NCI-H2227 (cell line): ENCODE results near the gene PLXNB2.
"Not testable (repeated sequence)": the region's sequence is repeated elsewhere in the genome, so short reads cannot be mapped to it uniquely, and the experiment has no call there.

Experiments used
- DNase-seq: peaks from one replicate; lab custom pipeline; 2025; ENCODE audit not compliant: unreplicated experiment; lab: John Stamatoyannopoulos, UW

The PLXNB2 gene

DNA sequence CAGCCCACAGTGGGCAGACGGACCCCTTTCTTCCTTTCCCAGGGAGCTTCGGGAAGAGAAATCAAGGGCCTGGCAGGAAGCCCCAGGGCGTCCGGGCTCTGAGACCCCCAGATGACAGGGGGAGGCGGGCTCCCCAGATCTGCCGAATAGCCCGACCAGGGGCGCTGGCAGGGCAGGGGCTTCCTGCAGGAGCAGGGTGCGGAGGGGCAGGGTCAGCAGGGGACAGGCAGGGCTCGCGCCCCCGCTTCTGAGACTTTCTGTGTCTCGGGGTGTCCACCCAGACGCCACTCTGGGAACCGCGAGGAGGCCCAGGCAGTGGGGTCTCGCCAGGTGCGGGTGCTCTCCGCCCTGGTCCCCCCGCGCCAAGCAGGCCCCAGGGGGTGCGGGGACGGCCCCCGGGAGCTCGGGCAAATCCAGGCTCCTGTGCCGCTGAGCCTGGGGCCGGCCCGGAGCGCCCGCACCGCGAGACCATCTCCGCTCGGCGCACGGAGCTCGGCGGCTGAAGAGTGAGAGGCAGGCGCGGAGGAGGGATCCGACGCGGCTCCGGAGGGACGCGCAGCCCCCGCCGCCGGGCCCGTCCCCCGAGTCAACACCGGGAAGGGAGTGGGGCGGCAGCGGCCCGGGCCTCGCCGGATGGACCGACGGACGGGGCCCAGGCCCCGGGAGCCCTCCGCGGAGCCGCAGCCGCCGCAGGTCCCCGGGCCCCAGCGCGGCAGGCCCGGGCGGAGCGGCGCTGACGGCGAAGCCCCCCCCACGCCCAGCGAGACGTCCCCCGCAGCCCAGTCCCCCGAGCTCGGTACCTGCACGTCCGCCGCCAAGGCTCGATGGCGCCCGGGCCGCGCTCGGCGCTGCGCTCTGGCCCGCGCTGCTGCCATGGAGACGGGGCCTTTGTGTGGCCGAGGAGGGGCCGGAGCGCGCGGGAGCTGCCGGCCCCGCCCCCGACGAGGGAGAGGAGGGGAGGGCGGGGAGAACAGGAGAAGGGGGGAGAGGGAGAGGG is at the start of gene PLXNB2:
PLXNB2 (minus strand) TSS at position 894 of the 997 bp plus-strand sequence. CDS start 17,062 bp downstream, outside the sequence.
- DNase-seq: peak; percentile 80

- no peak for DNase-seq
These were observed 49.8 kb upstream of the PLXNB2 start for GRCh38 chr22:50357222-50357621.

GRCh38 chr22:50356186-50356585 is 48.7 kb upstream of the PLXNB2 start:
- no peak for DNase-seq

GRCh38 chr22:50348058-50348457 is 40.6 kb upstream of the PLXNB2 start:
- no peak for DNase-seq

DNA sequence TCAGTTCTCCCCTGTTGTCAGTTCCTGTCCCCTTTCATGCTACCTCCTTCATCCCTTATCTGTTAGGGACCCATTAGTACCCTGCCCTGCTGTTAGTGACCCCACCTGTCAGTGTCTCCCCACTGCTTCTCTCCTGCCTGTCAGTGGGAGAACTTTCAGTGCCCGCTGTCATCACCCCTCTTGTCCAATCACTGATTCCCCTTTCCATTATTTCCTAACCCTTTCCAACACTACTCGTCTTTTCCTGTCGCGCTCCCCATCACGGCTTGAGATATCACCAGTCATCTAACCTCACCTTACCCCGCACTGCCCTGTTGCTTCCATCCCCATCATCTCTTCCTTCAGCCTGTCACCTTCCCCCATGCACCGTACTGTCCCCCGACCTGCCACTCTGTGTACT is 39.7 kb upstream of the PLXNB2 start:
- DNase-seq: no peak

DNA sequence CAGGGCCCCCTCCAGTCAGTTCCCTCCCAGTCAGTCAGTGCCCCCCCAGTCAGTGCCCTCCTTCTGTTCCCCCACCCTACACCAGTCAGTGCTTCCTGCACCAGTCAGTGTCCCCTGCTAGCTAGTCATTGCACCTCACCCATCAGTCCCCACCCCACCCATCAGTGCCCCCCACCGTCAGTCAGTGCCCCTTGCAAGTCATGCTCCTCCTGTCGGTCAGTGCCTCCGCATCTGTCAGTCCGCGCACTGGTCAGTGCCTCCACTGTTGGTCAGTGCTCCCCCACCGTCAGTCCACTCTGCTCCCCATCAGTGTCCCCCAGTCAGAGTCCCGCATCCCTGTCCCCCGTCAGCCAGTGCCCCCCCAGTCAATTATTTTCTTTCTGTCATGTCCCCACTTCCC is 39.0 kb upstream of the PLXNB2 start:
- DNase-seq: no peak

DNA sequence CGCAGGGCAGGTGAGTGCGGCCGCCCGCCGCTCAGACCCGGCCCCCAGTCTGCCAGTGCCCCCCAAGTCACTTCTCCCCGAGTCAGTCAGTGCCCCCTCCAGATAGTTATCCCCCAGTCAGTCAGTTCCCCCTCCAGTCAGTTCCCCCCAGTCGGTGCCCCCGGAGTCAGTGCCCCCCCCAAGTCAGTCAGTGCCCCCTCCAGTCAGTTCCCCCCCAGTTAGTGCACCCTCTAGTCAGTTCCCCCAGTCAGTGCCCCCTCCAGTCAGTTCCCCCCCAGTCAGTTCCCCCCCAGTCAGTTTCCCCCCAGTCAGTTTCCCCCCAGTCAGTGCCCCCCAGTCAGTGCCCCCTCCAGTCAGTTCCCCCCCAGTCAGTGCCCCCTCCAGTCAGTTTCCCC is 36.1 kb upstream of the PLXNB2 start:
- DNase-seq: no peak

DNA sequence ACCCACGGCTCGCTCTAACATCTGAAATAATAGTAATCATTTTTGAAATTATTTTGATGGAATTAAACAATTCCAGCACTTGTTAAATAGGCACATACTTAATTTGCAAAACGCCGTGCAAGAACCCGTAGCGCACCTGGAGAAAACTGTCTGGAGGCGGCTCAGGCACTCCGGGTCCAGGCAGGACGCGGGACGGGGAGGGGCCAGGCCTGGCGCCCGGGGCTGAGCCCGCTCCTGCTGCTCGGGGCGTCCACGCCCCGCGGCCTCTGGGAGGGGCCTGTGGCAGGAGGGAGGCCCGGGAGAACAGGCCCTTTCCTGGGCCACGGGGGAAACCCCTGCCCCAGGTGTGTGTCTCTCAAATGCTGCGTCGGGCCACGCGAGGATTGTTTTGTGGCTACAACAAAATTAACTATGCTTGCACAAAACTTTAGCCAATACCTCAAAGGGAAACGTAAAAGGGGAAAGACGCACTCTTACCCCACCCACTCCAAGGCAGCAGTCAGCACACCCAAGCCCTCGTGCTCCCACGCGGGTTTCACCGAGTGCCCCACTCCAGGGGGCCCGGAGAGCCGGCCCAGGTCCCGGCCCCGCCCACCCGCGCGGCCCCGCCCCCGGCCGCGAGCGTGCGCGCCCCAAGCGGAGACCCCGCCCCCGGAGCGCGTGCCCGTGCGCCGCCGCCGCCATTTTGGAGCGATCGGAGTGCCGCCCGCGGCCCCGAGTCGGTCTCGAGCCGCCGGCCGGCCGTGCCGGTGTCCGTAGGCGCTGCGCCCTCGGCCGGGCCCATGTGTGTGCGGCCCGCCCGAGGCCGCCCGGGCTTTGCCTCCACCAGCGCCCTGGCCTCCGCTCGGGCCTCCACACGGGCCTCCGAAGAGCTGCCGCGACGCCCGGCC is 35.5 kb upstream of the PLXNB2 start, which contains the start of gene PPP6R2:
PPP6R2 (plus strand) TSS at position 677 of the 890 bp plus-strand sequence. CDS start 50,582 bp downstream, outside the sequence.
- peak; percentile 75 for DNase-seq

DNA sequence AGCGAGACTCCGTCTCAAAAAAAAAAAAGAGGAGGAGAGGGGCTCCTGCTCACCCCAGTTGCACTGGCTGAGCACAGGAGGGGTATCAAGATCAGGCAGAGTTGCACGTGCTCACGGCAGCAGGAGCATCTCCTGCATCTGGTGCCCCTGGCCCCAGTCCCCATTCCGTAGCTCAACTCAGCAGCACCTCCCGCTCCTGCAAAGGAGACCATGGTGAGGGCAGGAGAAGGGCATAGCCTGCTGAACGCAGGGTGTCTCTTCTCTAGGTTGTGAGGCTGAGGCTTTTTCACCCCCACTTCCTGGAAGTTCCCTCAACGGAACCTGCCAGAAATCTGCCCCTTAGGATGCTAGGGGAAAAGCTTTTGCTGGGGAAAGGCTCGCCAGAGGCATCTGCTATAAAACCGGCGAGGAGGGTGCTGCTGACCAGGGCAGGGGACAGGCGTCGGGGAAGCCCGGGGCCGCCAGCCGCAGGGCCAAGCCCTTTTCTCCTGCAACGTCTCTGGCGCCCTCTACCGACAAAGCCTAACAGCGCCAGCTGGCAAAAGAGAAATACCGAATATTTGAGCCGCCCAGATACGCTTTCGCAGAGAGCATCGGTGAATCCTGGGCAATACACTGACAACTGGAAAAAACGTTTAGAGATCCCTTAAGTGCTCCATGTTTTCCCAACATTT is 34.7 kb upstream of the PLXNB2 start:
- DNase-seq: peak; percentile 90

DNA sequence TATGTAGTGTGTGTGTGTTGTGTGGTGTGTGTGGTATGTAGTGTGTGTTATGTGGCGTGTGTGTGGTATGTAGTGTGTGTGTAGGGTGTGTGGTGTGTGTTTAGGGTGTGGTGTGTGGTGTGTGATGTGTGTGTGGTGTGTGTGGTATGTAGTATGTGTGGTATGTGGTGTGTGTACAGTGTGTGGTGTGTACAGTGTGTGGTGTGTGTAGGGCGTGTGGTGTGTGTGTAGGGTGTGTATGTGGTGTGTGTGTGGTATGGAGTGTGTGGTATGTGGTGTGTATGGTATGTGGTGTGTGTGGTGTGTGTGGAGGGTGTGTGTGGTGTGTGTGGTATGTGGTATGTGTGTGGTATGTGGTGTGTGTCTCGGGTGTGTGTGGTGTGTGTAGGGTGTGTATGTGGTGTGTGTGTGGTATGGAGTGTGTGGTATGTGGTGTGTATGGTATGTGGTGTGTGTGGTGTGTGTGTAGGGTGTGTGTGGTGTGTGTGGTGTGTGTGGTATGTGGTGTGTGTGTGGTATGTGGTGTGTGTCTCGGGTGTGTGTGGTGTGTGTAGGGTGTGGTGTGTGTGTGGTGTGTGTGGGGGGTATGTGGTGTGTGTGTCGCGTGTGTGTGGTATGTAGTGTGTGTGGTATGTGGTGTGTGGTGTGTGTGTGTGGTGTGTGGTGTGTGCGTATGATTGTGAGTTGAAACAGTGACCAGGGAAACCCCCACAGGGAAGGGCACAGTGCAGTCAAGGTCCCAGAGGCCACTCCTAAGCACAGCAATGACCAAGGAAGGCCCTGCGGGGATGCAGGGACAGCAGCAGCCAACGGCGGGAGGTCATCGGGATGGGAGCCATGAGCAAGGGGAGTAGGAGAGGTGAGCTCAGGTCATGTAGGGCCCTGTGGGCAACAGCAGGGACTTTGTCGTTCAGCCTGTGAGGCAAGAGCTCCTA is 32.8 kb upstream of the PLXNB2 start:
- no peak for DNase-seq

GRCh38 chr22:50338860-50339462 is 31.5 kb upstream of the PLXNB2 start:
- DNase-seq: no peak

DNA sequence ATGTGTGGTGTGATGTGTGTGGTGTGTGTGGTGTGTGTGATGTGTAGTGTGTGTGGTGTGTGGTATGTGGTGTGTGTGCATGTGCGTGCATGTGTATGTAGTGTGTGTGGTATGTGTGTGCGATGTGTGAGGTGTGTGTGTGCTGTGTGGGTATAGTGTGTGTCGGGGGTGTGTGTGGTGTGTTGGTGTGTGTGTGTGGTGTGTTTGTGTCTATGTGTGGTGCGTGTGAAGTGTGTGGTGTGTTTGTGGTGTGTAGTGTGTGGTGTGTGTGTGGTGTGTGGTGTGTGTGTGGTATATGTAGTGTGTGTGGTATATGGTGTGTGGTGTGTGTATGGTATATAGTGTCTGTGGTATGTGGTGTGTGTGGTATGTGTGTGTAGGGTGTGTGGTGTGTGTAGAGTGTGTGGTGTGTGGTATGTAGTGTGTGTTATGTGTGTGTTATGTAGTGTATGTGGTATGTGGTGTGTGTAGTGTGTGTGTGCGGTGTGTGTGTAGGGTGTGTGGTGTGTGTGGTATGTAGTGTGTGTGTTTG is 30.7 kb upstream of the PLXNB2 start:
- no peak for DNase-seq

DNA sequence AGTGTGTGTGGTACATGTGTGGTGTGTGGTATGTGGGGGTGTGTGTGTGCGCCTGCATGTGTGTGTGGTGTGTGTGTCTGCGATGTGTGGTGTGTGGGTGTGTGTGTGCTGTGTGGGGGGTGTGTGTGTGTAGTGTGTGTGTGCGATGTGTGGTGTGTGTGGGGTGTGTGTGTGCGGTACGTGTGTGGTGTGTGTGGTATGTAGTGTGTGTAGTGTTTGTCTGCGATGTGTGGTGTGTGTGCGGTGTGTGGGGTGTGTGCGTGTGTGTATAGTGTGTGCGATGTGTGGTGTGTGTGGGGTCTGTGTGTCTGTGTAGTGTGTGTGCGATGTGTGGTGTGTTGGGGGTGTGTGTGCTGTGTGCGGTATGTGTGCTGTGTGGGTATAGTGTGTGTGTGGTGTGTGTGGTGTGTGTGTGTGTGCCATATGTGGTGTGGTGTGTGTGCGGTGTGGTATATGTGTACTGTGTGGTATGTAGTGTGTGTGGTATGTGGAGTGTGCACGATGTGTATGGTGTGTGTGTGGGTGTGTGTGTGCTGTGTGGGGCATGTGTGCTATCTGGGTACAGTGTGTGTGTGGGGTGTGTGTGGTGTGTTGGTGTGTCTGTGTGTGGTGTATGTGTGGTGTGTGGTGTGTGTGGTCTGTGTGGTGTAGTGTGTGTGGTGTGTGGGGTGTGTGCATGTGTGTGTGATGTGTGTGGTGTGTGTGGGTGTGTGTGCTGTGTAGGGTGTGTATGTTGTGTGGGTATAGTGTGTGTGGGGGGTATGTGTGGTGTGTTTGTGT is 30.0 kb upstream of the PLXNB2 start:
- no peak for DNase-seq

- DNase-seq: not testable (repeated sequence)
These were observed 27.0 kb upstream of the PLXNB2 start for GRCh38 chr22:50334433-50334832.

DNA sequence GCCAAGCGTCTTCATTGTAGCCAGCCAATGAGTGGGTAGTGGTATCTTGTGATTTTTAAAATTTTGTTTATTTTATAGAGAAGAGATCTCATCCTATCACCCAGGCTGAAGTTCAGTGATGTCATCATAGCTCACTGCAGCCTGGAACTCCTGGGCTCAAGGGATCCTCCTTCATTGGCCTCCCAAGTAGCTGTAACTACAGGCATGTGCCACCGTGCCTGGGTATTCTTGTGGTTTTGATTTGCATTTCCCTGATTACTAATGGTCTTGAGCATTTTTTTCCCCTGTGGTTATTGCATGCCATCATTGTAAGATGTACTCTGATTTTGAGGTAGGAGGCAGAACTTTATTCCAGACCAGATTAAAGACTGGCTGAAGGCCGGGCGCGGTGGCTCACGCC is 21.8 kb upstream of the PLXNB2 start:
- DNase-seq: no peak

DNA sequence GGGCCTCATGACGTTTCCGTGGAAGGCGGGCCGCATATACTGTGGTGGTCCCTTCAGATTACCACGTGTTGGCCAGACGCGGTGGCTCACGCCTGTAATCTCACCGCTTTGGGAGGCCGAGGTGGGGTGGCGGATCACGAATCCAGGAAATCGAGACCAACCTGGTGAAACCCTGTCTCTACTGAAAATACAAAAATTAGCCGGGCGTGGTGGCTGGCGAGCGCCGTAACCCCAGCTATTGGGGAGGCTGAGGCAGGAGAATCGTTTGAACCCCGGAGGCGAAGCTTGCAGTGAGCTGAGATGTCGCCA is 20.2 kb upstream of the PLXNB2 start:
- DNase-seq: no peak

DNA sequence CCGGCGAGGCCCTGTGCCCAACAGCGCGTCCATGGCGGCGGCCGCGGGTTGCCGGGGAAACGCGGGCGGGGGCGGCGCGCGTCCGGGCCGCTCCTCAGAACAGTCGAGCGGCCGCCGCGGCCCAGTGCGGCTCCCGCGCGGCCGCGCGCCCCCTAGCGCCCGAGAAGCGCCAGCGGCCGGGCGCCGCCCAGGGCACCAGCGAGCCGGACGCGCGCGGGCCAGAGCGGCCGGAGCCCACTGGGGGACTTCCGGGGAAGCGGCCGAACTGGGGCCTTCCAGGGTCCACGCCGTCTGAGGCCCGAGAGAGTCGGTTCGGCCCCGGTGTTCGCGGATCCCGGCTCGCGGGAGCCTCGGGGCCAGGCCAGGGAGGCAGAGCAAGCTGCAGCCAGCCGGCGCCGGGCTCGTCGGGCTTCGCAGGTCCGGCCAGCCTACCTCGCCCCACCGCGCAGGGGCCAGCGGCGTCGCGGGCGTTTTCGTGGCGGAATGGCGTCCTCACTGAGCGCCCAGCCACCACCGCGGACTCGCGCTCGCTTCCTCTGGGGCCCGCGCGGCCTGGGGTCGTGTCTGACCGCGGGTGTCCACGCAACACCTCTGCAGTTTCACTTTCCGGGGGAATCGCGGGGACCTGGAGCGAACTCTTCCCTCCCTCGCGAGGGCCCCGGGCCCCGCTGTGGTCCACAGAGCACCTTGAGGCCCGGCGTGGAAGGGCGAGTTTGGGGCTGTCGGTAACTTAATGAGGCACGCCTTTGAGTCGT is 19.7 kb upstream of the PLXNB2 start, which contains the start of gene DENND6B:
DENND6B (minus strand) TSS at position 57 of the 755 bp plus-strand sequence; CDS start at position 33, 24 bp downstream.
- peak; percentile 87 for DNase-seq
